Measurements from ENCODE around the gene CAMK2B.

DNA sequence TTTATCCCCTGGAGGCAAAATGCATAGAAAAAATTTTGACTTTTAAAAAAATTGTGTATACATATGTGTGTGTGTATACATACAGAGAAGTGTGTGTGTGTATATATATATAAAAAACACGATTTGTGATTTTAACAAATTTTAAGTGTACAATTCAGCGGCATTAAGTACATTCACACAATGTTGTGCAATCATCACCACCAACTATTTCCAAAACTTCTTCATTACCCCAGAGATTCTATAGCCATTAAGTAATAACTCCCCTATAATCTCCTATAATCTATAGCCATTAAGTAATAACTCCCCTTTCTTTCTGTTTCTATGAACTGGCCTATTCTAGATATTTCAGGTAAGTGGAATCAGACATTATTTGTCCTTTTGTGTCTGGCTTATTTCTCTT is 20.7 kb upstream of the CAMK2B start:
- TF ChIP-seq POLR2A (IDR thresholded peaks at IDR 0.05; ENCODE audit: low read length) (no peak), USF2 (IDR thresholded peaks at IDR 0.05) (no peak)
